RWPE1 (cell line): ENCODE measurements around the gene UPK3A.
"Not testable (repeated sequence)": the region's sequence is repeated elsewhere in the genome, so short reads cannot be mapped to it uniquely, and the experiment has no call there.

Experiments
- CTCF ChIA-PET: fragments of 350-600 bp; sonication (Branson Sonifier 250); formaldehyde crosslinking; extraction: SDS; loops from one replicate; lab custom pipeline; 2021; lab: Yijun Ruan, JAX
- POLR2A ChIA-PET: fragments of 400-600 bp; formaldehyde crosslinking; extraction: SDS; loops from one replicate; lab custom pipeline; 2020; ENCODE audit warnings: antibody characterized with exemption; ENCODE audit not compliant: low non-redundant PET; lab: Yijun Ruan, JAX
- DNase-seq: peaks from one replicate; pipeline ENCODE4 v3.0.0; 2012; ENCODE audit warnings: low spot score
- H3K27ac ChIP-seq: fragments of 450-650 bp; 2 replicates; pipeline ENCODE4 v1.5.1; 2017
- CTCF ChIP-seq: fragments of 450-650 bp; conservative IDR thresholded peaks from 2 replicates; pipeline ENCODE4 v1.5.1; 2017; ENCODE audit warnings: low read depth, mild to moderate bottlenecking

UPK3A gene

GRCh38 chr22:45259754-45260394 is 24.9 kb upstream of the UPK3A start:
- H3K27ac ChIP-seq, result no peak overlapping the region
- CTCF ChIA-PET, result no interaction called here
- TF ChIP-seq CTCF, result no peak
- no peak for DNase-seq
- POLR2A ChIA-PET, result no interaction called here

- CTCF ChIA-PET, H3K27ac ChIP-seq, DNase-seq, POLR2A ChIA-PET: not testable (repeated sequence)
These were observed 24.4 kb upstream of the UPK3A start for GRCh38 chr22:45260395-45260759.

GRCh38 chr22:45261407-45262088 is 23.2 kb upstream of the UPK3A start:
- ChIA-PET CTCF (no interaction called here), POLR2A (no interaction called here)
- no peak for DNase-seq
- 0 out of 2 replicates have a peak overlapping the region, but pooled peaks have one; percentile 6 for H3K27ac ChIP-seq
- TF ChIP-seq CTCF, result no peak

- 0 out of 2 replicates have a peak overlapping the region, but pooled peaks have one; percentile 6 for H3K27ac ChIP-seq
- ChIA-PET CTCF (no interaction called here), POLR2A (no interaction called here)
- no peak for DNase-seq
- no peak for TF ChIP-seq CTCF
These were observed 22.4 kb upstream of the UPK3A start for GRCh38 chr22:45262195-45262930.

- no peak for DNase-seq
- ChIA-PET CTCF (no interaction called here), POLR2A (no interaction called here)
- TF ChIP-seq CTCF, result no peak
- peak overlapping the region; percentile 67 for H3K27ac ChIP-seq
These were observed 21.8 kb upstream of the UPK3A start for GRCh38 chr22:45262931-45263462.

- peak; percentile 70 for DNase-seq
- peak; percentile 69 for TF ChIP-seq CTCF
- H3K27ac ChIP-seq, result peak overlapping the region; percentile 67
- POLR2A ChIA-PET, result no interaction called here
- CTCF ChIA-PET, result no interaction called here
These were observed 21.1 kb upstream of the UPK3A start for GRCh38 chr22:45263463-45264269.
